Heart right ventricle (tissue), 16 donors: ENCODE measurements around the gene DCDC2C. TPM values are rescaled to one million over a fixed set of nuclear protein-coding genes. Genes with fewer than 3 reads are reported as not detected.

Source experiments
- ATAC-seq, 8 donors: fragments of 200-7000 bp; cut with Tn5 transposase; one replicate each; pipeline ENCODE4 v1.9.1; 2020; ENCODE audit warnings: mild to moderate bottlenecking in 8 of 8, moderate library complexity in 8 of 8, moderate number of reproducible peaks in 1 of 8
- DNase-seq, 2 donors: peaks; one replicate each; pipeline ENCODE4 v3.0.0-alpha.2; 2020
- H3K27ac ChIP-seq, 10 donors: fragments of 200-600 bp; sonication (generic) in 2 of 10; one replicate each; pipeline versions ENCODE4 v1.5.0 to v1.8.0; 2020 to 2022; ENCODE audit warnings: mild to moderate bottlenecking in 3 of 10
- H3K27me3 ChIP-seq, 7 donors: fragments of 200-600 bp; one replicate each; pipeline ENCODE4 v1.8.0; 2021 to 2022; ENCODE audit warnings: mild to moderate bottlenecking in 2 of 7
- H3K36me3 ChIP-seq, 9 donors: fragments of 200-600 bp; sonication (generic) in 1 of 9; one replicate each; pipeline versions ENCODE4 v1.5.0 to v1.8.0; 2020 to 2022; ENCODE audit warnings: mild to moderate bottlenecking in 2 of 9
- H3K4me1 ChIP-seq, 9 donors: fragments of 200-600 bp; sonication (generic) in 1 of 9; one replicate each; pipeline versions ENCODE4 v1.5.0 to v1.8.0; 2020 to 2022; ENCODE audit warnings: mild to moderate bottlenecking in 4 of 9
- H3K4me3 ChIP-seq, 10 donors: fragments of 200-600 bp; sonication (generic) in 2 of 10; one replicate each; pipeline versions ENCODE4 v1.5.0 to v1.8.0; 2020 to 2022; ENCODE audit warnings: mild to moderate bottlenecking in 7 of 10, moderate library complexity in 2 of 10
- H3K9me3 ChIP-seq, 11 donors: fragments of 200-600 bp in 10 of 11; sonication (generic) in 2 of 11; one replicate each; pipeline versions ENCODE4 v1.5.0 to v1.8.0; 2013 to 2022; ENCODE audit warnings: mild to moderate bottlenecking in 2 of 11, control low read depth in 1 of 11, moderate library complexity in 1 of 11
- WGBS, 2 donors: extraction: QIAGEN DNeasy Blood & Tissue Kit; methylation state at CpG; one replicate each; pipeline ENCODE4 v1.1.7; 2013; ENCODE audit warnings: inconsistent platforms in 1 of 2; 5-methylcytosine and 5-hydroxymethylcytosine counted together
- intact Hi-C, 10 donors: fragments of 100-400 bp; cut with DNase I; formaldehyde crosslinking; loops; one replicate each; pipeline versions ENCODE4 v1.11.1 to v1.14.2; 2022
- polyA plus RNA-seq, 2 donors: library from polyadenylated mRNA; stranded (reverse); fragments of 200-250 nt; gene quantifications; one replicate each; pipeline ENCODE4 v1.2.3, GENCODE V29; 2013
- total RNA-seq, 10 donors: library from RNA; stranded (reverse); fragmentation: NEBNext Ultra II Directional in 3 of 10; extraction: Animal tissue kit (Norgen Biotek cat#: 25700) in 3 of 10; gene quantifications; one replicate each; pipeline versions ENCODE4 v1.2.1 to v1.2.4, GENCODE V29; 2021 to 2023
- TF ChIP-seq, protein P1 (sequence below), 9 donors: fragments of 200-600 bp; sonication (generic) in 2 of 9; IDR thresholded peaks; one replicate each; pipeline versions ENCODE4 v1.5.0 to v1.8.0; 2021 to 2022; ENCODE audit warnings: antibody characterized with exemption in 9 of 9, mild to moderate bottlenecking in 5 of 9, moderate library complexity in 1 of 9
- donor health status: Arrhythmogenic right ventricular cardiomyopathy.
- donor health status: ischemic (EF 13 %, LVEDD 7.1; RV severe dilation, severe dysfunction).
- donor health status: healthy with polysubstance abuse.
- donor health status: DM: no; HTN: yes; CAD: no.
- donor health status: DM: no; HTN: no; CAD: no.
- donor health status: ischemic (EF 25% LVEDD 6.9; RV normal size, moderate dysfunction).
- donor health status: ischemic (EF 25% LVEDD 5.7; RV mildly dilated, moderate dysfunction).
- donor health status: healthy.
- donor health status: DM: yes; HTN: yes; CAD: no.
- donor health status: Ischemic cardiomyopathy.
- donor health status: ischemic (EF 35%, LVEDD 5.7; RV mildly dilated, moderate dysfunction).
- donor health status: nonischemic (EF 11% LVEDD 7.7; RV severe dilation, severe dysfunction).
- donor health status: DM: yes; HTN: yes; CAD: no.
- donor health status: PGD.
- donor health status: ischemic (EF 29% LVEDD 5.4; RV normal size, mild dysfunction).
- donor health status: nonischemic (EF 23%, LVEDD 6.1; RV moderate dilation, normal function).

The DCDC2C gene
- total and polyA plus RNA-seq, 12 donors: 0.66 TPM; not detected in 11

DNA sequence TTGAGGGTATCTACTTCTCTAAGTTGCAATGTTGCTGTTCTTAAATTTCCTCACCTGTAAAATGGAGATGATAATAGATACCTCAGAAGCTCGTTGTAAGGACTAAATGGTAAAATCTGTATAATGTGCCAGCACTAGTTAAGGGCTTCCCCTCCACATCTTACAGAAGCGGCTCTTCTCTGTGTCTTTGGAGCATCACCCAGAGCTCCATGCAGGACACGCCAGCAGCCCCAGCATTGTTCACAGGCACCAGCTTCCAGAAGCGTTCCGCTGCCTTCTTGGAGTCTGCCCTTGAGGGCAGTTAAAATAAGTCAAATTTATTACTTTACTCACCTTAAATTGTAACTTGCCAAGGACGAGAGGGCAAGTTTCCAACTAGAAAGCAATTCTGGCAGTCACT, 5.8 kb downstream of the DCDC2C start:
- intact Hi-C loops: no loop called here

DNA sequence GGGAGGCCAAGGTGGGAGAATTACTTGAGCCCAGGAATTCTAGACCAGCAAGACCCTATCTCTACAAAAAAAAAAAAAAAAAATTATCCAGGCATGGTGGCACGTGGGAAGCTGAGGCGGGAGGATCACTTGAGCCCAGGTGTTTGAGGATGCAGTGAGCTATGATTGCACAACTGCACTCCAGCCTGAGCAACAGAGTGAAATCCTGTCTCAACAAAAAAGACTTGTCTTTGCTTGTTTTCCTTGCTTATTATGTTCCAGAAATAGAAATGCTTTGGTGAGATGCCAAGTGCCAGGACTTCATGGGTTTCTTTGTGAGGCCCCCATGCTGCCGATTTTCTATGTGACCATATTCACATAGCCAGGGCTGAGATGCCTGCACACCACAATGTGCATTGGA, 9.0 kb downstream of the DCDC2C start:
- peaks cover 0 to 7% (median 0%) of the 10 kb centered on the region in 9 donors for H3K4me1 ChIP-seq
- H3K36me3 ChIP-seq: no peaks in the 10 kb centered on the region
- DNase-seq (no peak), ATAC-seq (peak in 1 of 8 donors; percentile 30)
- no peak overlapping the region for H3K4me3 ChIP-seq
- H3K9me3 ChIP-seq: no peaks in the 10 kb centered on the region
- H3K27ac ChIP-seq: peak overlapping the region in 1 of 10 donors; percentile 31
- TF ChIP-seq, protein P1, sequence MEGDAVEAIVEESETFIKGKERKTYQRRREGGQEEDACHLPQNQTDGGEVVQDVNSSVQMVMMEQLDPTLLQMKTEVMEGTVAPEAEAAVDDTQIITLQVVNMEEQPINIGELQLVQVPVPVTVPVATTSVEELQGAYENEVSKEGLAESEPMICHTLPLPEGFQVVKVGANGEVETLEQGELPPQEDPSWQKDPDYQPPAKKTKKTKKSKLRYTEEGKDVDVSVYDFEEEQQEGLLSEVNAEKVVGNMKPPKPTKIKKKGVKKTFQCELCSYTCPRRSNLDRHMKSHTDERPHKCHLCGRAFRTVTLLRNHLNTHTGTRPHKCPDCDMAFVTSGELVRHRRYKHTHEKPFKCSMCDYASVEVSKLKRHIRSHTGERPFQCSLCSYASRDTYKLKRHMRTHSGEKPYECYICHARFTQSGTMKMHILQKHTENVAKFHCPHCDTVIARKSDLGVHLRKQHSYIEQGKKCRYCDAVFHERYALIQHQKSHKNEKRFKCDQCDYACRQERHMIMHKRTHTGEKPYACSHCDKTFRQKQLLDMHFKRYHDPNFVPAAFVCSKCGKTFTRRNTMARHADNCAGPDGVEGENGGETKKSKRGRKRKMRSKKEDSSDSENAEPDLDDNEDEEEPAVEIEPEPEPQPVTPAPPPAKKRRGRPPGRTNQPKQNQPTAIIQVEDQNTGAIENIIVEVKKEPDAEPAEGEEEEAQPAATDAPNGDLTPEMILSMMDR (IDR thresholded peaks at IDR 0.05): no peak
- WGBS, 2 donors: 57 to 67% methylated on average over 3 of the region's 3 CpGs
- peaks cover 0 to 28% (median 11%) of the 10 kb centered on the region in 7 donors for H3K27me3 ChIP-seq
- intact Hi-C loops: no loop called here

More for the DNA sequence above, 5.8 kb downstream of the DCDC2C start:
- WGBS, 2 donors: 84 to 86% methylated on average over 6 of the region's 6 CpGs
- TF ChIP-seq, protein P1 (IDR thresholded peaks at IDR 0.05): no peak
- Histone ChIP-seq H3K27me3 (peaks cover 0 to 57% (median 27%) of the 10 kb centered on the region in 7 donors), H3K9me3 (no peaks in the 10 kb centered on the region), H3K27ac (no peak overlapping the region), H3K4me3 (no peak overlapping the region), H3K36me3 (no peaks in the 10 kb centered on the region), H3K4me1 (peaks cover 0 to 7% (median 0%) of the 10 kb centered on the region in 9 donors)
- ATAC-seq (no peak), DNase-seq (no peak)

DNA sequence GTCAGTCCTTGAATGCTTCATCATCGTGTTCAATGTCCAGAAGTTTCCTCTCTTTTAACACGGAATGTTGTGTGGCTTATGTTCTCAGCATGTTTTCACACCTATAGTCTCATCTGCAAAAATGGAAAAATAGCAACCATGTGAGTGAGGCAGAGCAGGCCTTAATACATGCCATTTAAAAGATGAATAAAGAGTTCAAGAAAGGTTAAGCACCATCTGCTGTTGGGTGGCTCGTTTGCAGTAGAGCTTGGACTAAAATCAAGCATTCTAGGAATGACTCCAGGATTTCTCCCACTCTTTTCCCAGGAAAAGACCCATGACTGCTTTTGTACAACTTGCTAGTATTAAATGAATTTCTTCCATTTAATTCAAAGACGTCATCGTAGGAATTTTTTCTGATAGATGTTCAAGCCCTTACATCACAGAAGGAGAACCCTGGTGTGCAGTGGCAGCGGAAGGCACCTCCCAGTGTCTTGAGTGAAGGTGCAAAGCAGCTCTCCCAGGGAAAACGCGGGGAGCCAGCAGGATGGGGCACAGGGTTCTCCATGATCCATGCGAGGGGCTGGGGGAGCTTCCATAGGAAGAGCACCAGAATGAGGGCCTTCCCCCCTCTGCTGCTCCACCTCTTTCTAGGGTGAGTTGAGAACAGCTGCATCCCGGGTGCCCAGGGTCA, 9.6 kb downstream of the DCDC2C start:
- TF ChIP-seq, protein P1 (IDR thresholded peaks at IDR 0.05): no peak
- ATAC-seq (peak in 7 of 8 donors; percentile 28 to 76 (median 63)), DNase-seq (no peak)
- Histone ChIP-seq H3K9me3 (no peaks in the 10 kb centered on the region), H3K4me3 (no peak overlapping the region), H3K4me1 (peaks cover 0 to 7% (median 0%) of the 10 kb centered on the region in 9 donors), H3K27ac (peak overlapping the region in 2 of 10 donors; percentile 30 to 80), H3K27me3 (peaks cover 0 to 25% (median 11%) of the 10 kb centered on the region in 7 donors), H3K36me3 (no peaks in the 10 kb centered on the region)
- intact Hi-C loops: no loop called here
- 59 to 63% methylated on average over 10 of the region's 10 CpGs for WGBS, 2 donors

DNA sequence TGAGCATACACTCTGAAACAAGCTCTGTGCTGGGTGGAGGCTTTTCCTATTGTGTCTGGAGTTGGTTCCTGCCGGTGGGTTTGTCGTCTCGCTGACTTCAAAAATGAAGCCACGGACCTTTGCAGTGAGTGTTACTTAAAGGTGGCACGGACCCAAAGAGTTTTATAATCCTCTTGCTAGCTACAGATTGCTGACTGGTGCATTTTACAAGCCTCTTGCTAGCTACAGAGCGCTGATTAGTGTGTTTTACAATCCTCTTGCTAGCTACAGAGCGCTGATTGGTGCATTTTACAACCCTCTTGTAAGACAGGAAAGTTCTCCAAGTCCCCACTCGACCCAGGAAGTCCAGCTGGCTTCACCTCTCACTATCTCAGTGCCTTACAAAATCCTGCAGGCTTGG, 15.3 kb downstream of the DCDC2C start:
- H3K27ac ChIP-seq: no peak overlapping the region
- ATAC-seq (no peak), DNase-seq (no peak)
- H3K27me3 ChIP-seq: peaks cover 0 to 11% (median 2%) of the 10 kb centered on the region in 7 donors
- H3K36me3 ChIP-seq: no peaks in the 10 kb centered on the region
- H3K4me1 ChIP-seq: no peaks in the 10 kb centered on the region
- H3K4me3 ChIP-seq: no peak overlapping the region
- WGBS, 2 donors: 67 to 70% methylated on average over 8 of the region's 8 CpGs
- peaks cover 0 to 4% (median 0%) of the 10 kb centered on the region in 11 donors for H3K9me3 ChIP-seq
- intact Hi-C loops: no loop called here
- TF ChIP-seq, protein P1 (IDR thresholded peaks at IDR 0.05): no peak
